ENCODE results near the gene GIMAP2. TPM values are rescaled to one million over a fixed set of nuclear protein-coding genes. Genes with fewer than 3 reads are reported as not detected.
A peak's percentile ranks its signal among the peaks of the same experiment; 100 is the strongest.

GIMAP2 gene
- total RNA-seq, 3 donors from 2014 or later, result 8.1 to 8.6 (median 8.3) TPM

- intact Hi-C loops (cut with DNase I, micrococcal nuclease), result no loop called here
- H3K4me3 ChIP-seq, result no peak overlapping the region
- peaks cover 8% of the 10 kb centered on the region for H3K9me3 ChIP-seq
- no peaks in the 10 kb centered on the region for H3K4me1 ChIP-seq (ENCODE audit: low read depth)
- TF ChIP-seq, protein P1, sequence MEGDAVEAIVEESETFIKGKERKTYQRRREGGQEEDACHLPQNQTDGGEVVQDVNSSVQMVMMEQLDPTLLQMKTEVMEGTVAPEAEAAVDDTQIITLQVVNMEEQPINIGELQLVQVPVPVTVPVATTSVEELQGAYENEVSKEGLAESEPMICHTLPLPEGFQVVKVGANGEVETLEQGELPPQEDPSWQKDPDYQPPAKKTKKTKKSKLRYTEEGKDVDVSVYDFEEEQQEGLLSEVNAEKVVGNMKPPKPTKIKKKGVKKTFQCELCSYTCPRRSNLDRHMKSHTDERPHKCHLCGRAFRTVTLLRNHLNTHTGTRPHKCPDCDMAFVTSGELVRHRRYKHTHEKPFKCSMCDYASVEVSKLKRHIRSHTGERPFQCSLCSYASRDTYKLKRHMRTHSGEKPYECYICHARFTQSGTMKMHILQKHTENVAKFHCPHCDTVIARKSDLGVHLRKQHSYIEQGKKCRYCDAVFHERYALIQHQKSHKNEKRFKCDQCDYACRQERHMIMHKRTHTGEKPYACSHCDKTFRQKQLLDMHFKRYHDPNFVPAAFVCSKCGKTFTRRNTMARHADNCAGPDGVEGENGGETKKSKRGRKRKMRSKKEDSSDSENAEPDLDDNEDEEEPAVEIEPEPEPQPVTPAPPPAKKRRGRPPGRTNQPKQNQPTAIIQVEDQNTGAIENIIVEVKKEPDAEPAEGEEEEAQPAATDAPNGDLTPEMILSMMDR (IDR thresholded peaks at IDR 0.05), result no peak
- no peaks in the 10 kb centered on the region for H3K36me3 ChIP-seq (ENCODE audit: low read depth)
- DNase-seq (no peak), ATAC-seq (peak; percentile 29)
Observed at GRCh38 chr7:150732786-150733481, 47.4 kb downstream of the GIMAP2 start.

DNA sequence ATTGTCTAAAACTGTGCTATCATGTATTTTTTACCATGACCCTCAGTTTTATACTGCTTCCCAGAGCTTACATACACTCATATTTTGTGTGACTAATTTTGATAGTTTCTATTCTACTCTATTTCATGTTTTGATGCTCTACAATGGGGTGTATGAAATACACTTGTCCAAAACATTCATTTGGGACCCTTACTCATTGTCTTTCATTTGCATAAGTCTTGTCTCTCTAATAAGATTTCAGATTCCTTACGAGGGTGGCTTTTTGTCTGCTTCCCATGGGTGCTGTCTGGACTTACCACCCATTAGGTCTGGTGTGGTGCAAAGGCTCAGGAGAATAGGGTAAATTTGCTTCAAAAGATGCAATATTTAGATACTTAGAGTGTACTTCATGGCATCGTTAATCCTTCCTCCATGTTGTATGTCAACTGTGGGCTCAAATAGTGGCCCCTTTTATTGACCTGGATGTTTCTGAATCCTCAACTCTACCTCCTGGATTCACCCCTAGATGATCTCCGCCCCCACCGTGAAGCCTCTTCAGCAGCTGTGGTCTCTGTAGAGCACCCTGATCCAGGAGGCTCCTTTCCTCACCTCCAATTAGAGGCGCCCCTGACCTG, 48.1 kb downstream of the GIMAP2 start:
- no peak for ATAC-seq
- no peak for DNase-seq

GRCh38 chr7:150734254-150734653, 48.7 kb downstream of the GIMAP2 start:
- TF ChIP-seq, protein P1 (IDR thresholded peaks at IDR 0.05), result no peak
- DNase-seq, result no peak
- no peaks in the 10 kb centered on the region for H3K4me1 ChIP-seq (ENCODE audit: low read depth)
- intact Hi-C loops (cut with DNase I, micrococcal nuclease), result no loop called here
- H3K36me3 ChIP-seq (ENCODE audit: low read depth), result no peaks in the 10 kb centered on the region
- no peak overlapping the region for H3K4me3 ChIP-seq
- H3K9me3 ChIP-seq, result no peaks in the 10 kb centered on the region
- no peak for ATAC-seq

More for the DNA sequence above, 48.1 kb downstream of the GIMAP2 start:
- no peaks in the 10 kb centered on the region for H3K36me3 ChIP-seq (ENCODE audit: low read depth)
- intact Hi-C loops (cut with DNase I, micrococcal nuclease), result no loop called here
- H3K4me3 ChIP-seq, result no peak overlapping the region
- H3K4me1 ChIP-seq (ENCODE audit: low read depth), result no peaks in the 10 kb centered on the region
- peaks cover 6% of the 10 kb centered on the region for H3K9me3 ChIP-seq
- TF ChIP-seq, protein P1 (IDR thresholded peaks at IDR 0.05), result no peak

DNA sequence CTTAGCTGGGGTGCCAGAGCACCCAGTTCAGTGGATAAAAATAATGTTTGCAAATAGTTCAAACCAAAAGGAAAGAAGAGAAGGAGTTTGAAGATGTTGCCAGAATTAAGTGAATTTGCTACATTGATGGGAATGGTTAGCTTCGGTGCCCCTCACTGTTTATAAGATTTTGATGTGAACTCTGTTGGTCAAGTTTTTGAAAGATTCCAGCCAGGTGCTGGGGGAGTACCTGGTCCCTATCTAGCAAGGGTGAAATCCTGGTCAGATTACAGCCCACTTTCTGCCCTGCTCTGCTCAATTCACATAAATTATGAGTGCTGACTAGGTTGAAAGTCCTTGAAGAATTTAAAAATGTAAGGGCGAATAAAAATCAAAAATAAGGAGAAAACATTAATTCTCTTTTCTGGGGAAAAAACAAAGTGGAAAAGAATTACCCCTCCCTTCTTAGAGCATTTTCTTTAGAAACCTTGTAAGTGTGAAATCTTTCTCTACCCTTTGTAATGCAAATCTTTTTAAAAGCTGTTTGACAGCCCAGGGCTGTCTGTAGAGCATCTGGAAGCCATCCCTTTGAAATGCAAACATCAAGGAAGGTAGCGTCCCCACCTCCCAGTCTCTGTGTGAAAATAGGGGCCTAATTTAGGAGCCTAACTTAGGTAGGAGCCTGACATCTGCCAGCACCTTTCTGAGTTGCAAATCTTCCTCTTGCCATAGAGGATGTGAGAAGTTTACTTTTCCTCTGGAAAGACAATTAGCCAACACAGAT, 50.3 kb downstream of the GIMAP2 start:
- no peak for ATAC-seq
- TF ChIP-seq, protein P1 (IDR thresholded peaks at IDR 0.05), result no peak
- Histone ChIP-seq H3K36me3 (ENCODE audit: low read depth) (no peaks in the 10 kb centered on the region), H3K4me1 (ENCODE audit: low read depth) (no peaks in the 10 kb centered on the region), H3K9me3 (no peaks in the 10 kb centered on the region), H3K4me3 (no peak overlapping the region)
- DNase-seq, result no peak
- intact Hi-C loops (cut with DNase I, micrococcal nuclease), result no loop called here

GRCh38 chr7:150736864-150737263, 51.4 kb downstream of the GIMAP2 start:
- TF ChIP-seq, protein P1 (IDR thresholded peaks at IDR 0.05), result no peak
- Histone ChIP-seq H3K36me3 (ENCODE audit: low read depth) (no peaks in the 10 kb centered on the region), H3K4me3 (no peak overlapping the region), H3K9me3 (no peaks in the 10 kb centered on the region), H3K4me1 (ENCODE audit: low read depth) (no peaks in the 10 kb centered on the region)
- DNase-seq (no peak), ATAC-seq (no peak)
- intact Hi-C loops (cut with DNase I, micrococcal nuclease), result no loop called here

Data from mucosa of descending colon (tissue), 3 donors.